ENCODE results near the gene PRRC2B. TPM values are rescaled to one million over a fixed set of nuclear protein-coding genes. Genes with fewer than 3 reads are reported as not detected.

Gene PRRC2B
- total RNA-seq, 2 donors from 2014 or later, result 148 to 151 TPM

DNA sequence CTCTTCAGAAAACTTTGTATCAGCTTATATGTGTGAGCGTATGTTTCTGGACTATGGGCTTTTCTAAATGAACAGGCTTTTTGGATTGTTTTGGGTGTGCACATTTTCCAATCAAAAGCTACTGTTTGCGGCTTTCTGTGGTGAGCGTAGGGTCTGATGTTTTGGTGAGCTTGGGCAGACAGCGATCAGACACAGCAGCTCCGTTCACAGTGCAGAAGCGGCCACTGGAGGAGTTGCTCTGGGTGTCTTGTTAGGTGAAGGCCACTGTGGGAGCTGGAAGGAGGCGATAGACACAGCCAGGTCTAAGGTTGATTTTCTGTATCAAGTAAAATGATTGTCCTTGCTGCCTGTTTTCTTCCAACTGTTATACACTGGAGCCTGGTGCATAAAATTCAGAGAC lies 11.1 kb downstream of the PRRC2B start:
- DNase-seq (ENCODE audit: low spot score), result no peak
- intact Hi-C loops (cut with DNase I), result loop anchor here in 1 of 2 donors (5.0 kb wide), 1 partner anchor 568 kb away; the partner anchor contains the start of gene ABL1

GRCh38 chr9:131405428-131405827 lies 11.5 kb downstream of the PRRC2B start:
- intact Hi-C loops (cut with DNase I), result loop anchor here in 1 of 2 donors (5.0 kb wide), 1 partner anchor 568 kb away; the partner anchor contains the start of gene ABL1

GRCh38 chr9:131405858-131406537 lies 12.1 kb downstream of the PRRC2B start:
- DNase-seq (ENCODE audit: low spot score), result no peak
- intact Hi-C loops (cut with DNase I), result loop anchor here in 1 of 2 donors (5.0 kb wide), 1 partner anchor 569 kb away; the partner anchor contains the start of gene ABL1

More at GRCh38 chr9:131405428-131405827, 11.5 kb downstream of the PRRC2B start:
- DNase-seq (ENCODE audit: low spot score), result peak; percentile 85

DNA sequence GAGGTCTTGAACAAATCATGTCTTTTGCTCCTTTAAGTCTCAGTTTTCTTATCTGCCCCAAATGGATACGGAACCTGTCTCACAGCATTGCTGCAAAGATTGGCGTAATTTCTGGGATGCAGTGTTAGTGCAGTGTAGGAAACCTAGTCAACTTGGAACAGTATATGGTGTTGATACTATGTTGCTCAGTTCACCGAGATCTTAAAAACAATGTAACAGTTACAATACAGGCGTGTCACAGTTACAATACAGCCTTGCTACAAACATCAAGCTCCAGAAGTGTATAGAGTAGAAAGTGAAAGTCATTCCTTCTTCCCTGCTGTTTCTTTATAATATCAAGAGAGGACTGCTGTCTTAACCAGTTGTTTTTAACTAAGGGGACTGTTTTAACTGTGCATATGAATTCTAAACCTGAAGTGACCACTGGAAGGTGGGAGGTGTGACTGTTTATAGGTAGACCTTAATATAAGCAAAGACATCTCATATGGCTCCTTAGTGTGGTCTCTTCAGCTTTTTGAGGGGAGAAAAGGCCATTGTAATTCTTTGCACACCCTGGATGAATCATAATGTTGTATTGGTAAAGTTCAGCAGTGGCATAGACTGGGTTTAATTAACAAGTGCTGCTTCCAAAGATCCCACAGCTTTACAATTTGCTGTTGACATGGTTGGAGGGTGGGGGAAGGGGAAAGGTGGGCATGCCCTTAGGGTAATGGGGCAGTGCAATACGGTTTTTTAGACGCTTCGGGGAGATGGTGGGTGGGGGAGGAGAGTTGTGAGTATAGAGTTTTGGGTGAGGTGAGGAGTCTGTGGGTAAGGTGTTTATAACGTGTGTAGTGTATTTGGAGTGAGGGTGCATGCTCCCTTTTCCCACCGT lies 12.9 kb downstream of the PRRC2B start:
- DNase-seq (ENCODE audit: low spot score), result no peak
- intact Hi-C loops (cut with DNase I), result loop anchor here in 1 of 2 donors (5.0 kb wide), 1 partner anchor 569 kb away; the partner anchor contains the start of gene ABL1

GRCh38 chr9:131407717-131408195 lies 13.9 kb downstream of the PRRC2B start:
- intact Hi-C loops (cut with DNase I), result loop anchor here in 1 of 2 donors (5.0 kb wide), 1 partner anchor 570 kb away; the partner anchor contains the start of gene ABL1
- DNase-seq (ENCODE audit: low spot score), result no peak

GRCh38 chr9:131409458-131409992 lies 15.6 kb downstream of the PRRC2B start:
- intact Hi-C loops (cut with DNase I), result loop anchor here in 1 of 2 donors (5.0 kb wide), 1 partner anchor 572 kb away; the partner anchor contains the start of gene ABL1
- no peak for DNase-seq (ENCODE audit: low spot score)

GRCh38 chr9:131410044-131410491 lies 16.2 kb downstream of the PRRC2B start:
- intact Hi-C loops (cut with DNase I), result no loop called here

GRCh38 chr9:131411719-131412681 lies 18.1 kb downstream of the PRRC2B start:
- DNase-seq (ENCODE audit: low spot score), result no peak
- intact Hi-C loops (cut with DNase I), result no loop called here

More at GRCh38 chr9:131410044-131410491, 16.2 kb downstream of the PRRC2B start:
- no peak for DNase-seq (ENCODE audit: low spot score)

- no peak for DNase-seq (ENCODE audit: low spot score)
- intact Hi-C loops (cut with DNase I), result no loop called here
Observed at GRCh38 chr9:131416509-131416908, 22.6 kb downstream of the PRRC2B start.

DNA sequence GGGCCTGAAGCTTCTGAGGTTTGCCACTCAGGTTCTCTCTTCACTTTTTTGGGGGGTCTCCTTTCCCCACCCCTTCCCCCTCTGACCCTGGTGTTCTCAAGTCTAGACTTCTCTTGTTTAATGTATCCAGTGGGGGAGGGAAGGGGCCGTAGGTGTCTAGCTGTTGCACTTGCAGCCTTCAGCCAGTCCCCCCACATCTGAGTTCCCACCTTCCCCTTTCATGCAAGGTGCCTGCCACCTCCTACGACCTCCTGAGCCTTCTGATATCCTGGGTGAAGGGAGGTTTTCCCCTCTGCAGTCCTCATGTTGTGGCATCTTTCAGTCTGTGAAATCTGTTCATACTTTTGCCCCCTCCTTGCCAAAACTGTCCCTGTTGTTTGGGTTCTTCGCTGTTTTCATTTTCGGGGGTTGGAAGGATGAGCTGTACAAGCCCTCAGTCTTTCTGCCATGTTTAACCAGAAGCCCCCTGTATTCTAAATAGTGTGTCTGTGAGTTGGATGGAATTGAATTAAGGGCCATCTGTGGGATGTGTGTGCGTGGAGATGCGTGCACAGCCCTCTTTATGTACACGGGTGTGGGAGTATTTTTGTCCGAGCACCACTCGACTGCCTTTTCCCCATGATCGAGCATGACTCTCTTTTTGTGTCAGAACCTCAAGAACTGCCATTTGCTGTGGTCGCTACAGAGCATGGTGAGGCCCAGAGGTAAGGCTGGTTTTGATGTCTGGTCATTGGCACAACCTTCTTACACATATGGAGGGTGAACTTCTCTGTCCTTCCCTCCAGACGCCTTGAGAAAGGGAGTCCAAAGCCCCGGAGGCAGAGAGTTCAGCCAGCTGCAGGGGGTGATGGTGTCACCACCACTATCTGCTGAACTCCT lies 23.6 kb downstream of the PRRC2B start:
- intact Hi-C loops (cut with DNase I), result no loop called here
- no peak for DNase-seq (ENCODE audit: low spot score)

DNA sequence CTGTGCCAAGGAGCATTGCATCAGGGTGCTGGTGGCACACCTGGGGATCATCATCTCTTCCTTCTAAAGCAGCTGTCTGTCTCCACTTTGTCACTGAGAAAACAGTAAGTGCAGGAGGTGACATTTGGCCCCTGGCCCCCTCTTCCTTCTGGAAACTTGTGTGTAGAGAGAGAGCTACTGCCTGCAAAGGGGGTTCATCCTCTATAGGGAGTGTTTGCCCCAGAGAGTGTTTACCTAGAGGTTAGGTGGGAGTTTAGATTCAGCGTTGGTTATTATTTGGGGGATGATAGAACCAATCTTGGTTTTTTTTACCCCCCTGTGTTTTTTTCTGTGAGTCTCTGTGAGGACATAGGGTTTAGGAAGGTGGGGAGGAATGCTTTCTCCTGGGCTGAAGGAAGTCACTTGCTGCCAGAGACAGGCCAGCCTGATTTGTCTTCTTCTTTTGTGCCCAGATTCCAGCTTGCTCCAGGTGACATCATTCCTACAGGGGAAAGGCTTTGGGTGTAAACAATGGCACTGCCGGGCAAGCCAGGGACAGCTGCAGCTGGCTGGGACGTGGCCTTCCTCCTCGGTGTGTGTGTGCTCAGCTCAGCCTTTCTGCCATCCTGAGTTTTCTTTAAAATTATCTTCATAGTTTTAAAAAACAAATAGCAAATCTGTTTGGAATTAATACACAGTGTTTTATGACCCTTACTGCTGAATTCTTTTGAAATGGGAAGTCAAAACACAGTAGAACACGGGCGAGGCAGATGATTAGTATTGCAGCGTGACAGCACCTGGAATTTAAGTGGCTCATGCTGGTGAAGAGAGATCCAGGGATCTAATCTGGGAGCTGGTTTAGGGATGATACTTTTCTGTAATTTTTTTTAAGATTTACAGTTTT lies 24.5 kb downstream of the PRRC2B start:
- DNase-seq (ENCODE audit: low spot score), result no peak
- intact Hi-C loops (cut with DNase I), result no loop called here

GRCh38 chr9:131419026-131419614 lies 25.2 kb downstream of the PRRC2B start:
- intact Hi-C loops (cut with DNase I), result no loop called here
- DNase-seq (ENCODE audit: low spot score), result no peak

GRCh38 chr9:131419716-131420115 lies 25.8 kb downstream of the PRRC2B start:
- no peak for DNase-seq (ENCODE audit: low spot score)
- intact Hi-C loops (cut with DNase I), result no loop called here

- no peak for DNase-seq (ENCODE audit: low spot score)
- intact Hi-C loops (cut with DNase I), result no loop called here
Observed at GRCh38 chr9:131420980-131421624, 27.2 kb downstream of the PRRC2B start.

- intact Hi-C loops (cut with DNase I), result no loop called here
- no peak for DNase-seq (ENCODE audit: low spot score)
Observed at GRCh38 chr9:131421691-131422090, 27.8 kb downstream of the PRRC2B start.

Measured in posterior vena cava (tissue), 2 donors.